HepG2 (cell line): ENCODE results near the gene MTMR1.

ENCODE experiments used
- CEBPB ChIP-seq: IDR thresholded peaks from 2 replicates; pipeline ENCODE4 v1.6.1; 2011; ENCODE audit warnings: low read depth, low read length, improper control_type of control experiment, borderline replicate concordance
- CTCF ChIP-seq: sonication (generic); formaldehyde crosslinking; IDR thresholded peaks from 2 replicates; pipeline ENCODE4 v1.5.0; 2020; ENCODE audit warnings: mild to moderate bottlenecking, missing genetic modification reagents, moderate library complexity
- ETV5 ChIP-seq: IDR thresholded peaks from 2 replicates; pipeline ENCODE4 v1.6.1; 2018; ENCODE audit warnings: missing biosample characterization, missing genetic modification reagents, inconsistent platforms, borderline replicate concordance
- ZBTB33 ChIP-seq: sonication (generic); formaldehyde crosslinking; IDR thresholded peaks from 2 replicates; pipeline ENCODE4 v1.4.0; 2020; ENCODE audit warnings: missing genetic modification reagents
- ZFX ChIP-seq: sonication (generic); formaldehyde crosslinking; IDR thresholded peaks from 2 replicates; pipeline ENCODE4 v1.4.0; 2020; ENCODE audit warnings: mild to moderate bottlenecking, low read depth, missing genetic modification reagents, moderate library complexity
- ZNF558 ChIP-seq: sonication (generic); formaldehyde crosslinking; IDR thresholded peaks from 2 replicates; pipeline ENCODE4 v1.9.0; 2022; ENCODE audit warnings: mild to moderate bottlenecking, missing genetic modification reagents, borderline replicate concordance
- TF ChIP-seq, protein P1 (sequence below): sonication (generic); formaldehyde crosslinking; IDR thresholded peaks from 2 replicates; pipeline ENCODE4 v1.4.0; 2020; ENCODE audit warnings: missing genetic modification reagents
- TF ChIP-seq, protein P2 (sequence below): IDR thresholded peaks from 2 replicates; pipeline ENCODE4 v1.6.1; 2016; ENCODE audit warnings: control low read depth
- TF ChIP-seq, protein P3 (sequence below): sonication (generic); formaldehyde crosslinking; IDR thresholded peaks from 2 replicates; pipeline ENCODE4 v1.5.0; 2020; ENCODE audit warnings: mild to moderate bottlenecking, missing genetic modification reagents

GRCh38 chrX:150648296-150648940 lies 44.8 kb upstream of the MTMR1 start:
- TF ChIP-seq CTCF (no peak), ZBTB33 (no peak), CEBPB (no peak), ETV5 (CRISPR knock-in tag) (no peak), ZNF558 (CRISPR knock-in tag) (no peak), ZFX (no peak)
- TF ChIP-seq, protein P1, sequence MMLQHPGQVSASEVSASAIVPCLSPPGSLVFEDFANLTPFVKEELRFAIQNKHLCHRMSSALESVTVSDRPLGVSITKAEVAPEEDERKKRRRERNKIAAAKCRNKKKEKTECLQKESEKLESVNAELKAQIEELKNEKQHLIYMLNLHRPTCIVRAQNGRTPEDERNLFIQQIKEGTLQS (CRISPR knock-in tag): no peak
- TF ChIP-seq, protein P2, sequence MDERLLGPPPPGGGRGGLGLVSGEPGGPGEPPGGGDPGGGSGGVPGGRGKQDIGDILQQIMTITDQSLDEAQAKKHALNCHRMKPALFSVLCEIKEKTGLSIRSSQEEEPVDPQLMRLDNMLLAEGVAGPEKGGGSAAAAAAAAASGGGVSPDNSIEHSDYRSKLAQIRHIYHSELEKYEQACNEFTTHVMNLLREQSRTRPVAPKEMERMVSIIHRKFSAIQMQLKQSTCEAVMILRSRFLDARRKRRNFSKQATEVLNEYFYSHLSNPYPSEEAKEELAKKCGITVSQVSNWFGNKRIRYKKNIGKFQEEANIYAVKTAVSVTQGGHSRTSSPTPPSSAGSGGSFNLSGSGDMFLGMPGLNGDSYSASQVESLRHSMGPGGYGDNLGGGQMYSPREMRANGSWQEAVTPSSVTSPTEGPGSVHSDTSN (CRISPR knock-in tag): no peak
- TF ChIP-seq, protein P3, sequence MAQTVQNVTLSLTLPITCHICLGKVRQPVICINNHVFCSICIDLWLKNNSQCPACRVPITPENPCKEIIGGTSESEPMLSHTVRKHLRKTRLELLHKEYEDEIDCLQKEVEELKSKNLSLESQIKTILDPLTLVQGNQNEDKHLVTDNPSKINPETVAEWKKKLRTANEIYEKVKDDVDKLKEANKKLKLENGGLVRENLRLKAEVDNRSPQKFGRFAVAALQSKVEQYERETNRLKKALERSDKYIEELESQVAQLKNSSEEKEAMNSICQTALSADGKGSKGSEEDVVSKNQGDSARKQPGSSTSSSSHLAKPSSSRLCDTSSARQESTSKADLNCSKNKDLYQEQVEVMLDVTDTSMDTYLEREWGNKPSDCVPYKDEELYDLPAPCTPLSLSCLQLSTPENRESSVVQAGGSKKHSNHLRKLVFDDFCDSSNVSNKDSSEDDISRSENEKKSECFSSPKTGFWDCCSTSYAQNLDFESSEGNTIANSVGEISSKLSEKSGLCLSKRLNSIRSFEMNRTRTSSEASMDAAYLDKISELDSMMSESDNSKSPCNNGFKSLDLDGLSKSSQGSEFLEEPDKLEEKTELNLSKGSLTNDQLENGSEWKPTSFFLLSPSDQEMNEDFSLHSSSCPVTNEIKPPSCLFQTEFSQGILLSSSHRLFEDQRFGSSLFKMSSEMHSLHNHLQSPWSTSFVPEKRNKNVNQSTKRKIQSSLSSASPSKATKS (CRISPR knock-in tag): no peak
